OCI-LY3 (cell line): ENCODE results near the gene AGR2.

Experiments used
- H2AFZ ChIP-seq: fragments of 200-600, 300-600 bp; shearing (Covaris generic); 2 replicates; pipeline ENCODE4 v1.6.0; 2014; ENCODE audit warnings: antibody characterized with exemption, low read depth, low read length
- H3K27ac ChIP-seq: fragments of 200-600, 300-600 bp; sonication (generic); 2 replicates; pipeline ENCODE4 v1.5.1; 2014; ENCODE audit warnings: mild to moderate bottlenecking, low read length, moderate library complexity, mixed read lengths
- H3K27me3 ChIP-seq: fragments of 200-600, 300-600 bp; sonication (generic); 2 replicates; pipeline ENCODE4 v1.6.1; 2014; ENCODE audit warnings: low read depth, low read length, mixed read lengths
- H3K36me3 ChIP-seq: fragments of 200-600, 300-600 bp; sonication (generic); replicated peaks from 2 replicates; pipeline ENCODE3; 2014; ENCODE audit warnings: low read depth, low read length, mixed read lengths
- H3K4me1 ChIP-seq: fragments of 300-600, 200-600 bp; sonication (generic); 2 replicates; pipeline ENCODE4 v1.6.1; 2014; ENCODE audit warnings: low read length, mixed read lengths
- H3K4me2 ChIP-seq: fragments of 200-600, 300-600 bp; sonication (generic); 2 replicates; pipeline ENCODE4 v1.6.1; 2014; ENCODE audit warnings: low read length, mixed read lengths
- H3K4me3 ChIP-seq: fragments of 300-600, 200-600 bp; sonication (generic); 2 replicates; pipeline ENCODE4 v1.5.1; 2014; ENCODE audit warnings: antibody characterized with exemption, mild to moderate bottlenecking, low read length, moderate library complexity
- H3K79me2 ChIP-seq: fragments of 300-600, 200-600 bp; shearing (Covaris generic); 2 replicates; pipeline ENCODE4 v1.6.1; 2014; ENCODE audit warnings: mild to moderate bottlenecking, low read length, mixed read lengths
- H3K9ac ChIP-seq: fragments of 300-600, 200-600 bp; shearing (Covaris generic); 2 replicates; pipeline ENCODE4 v1.6.0; 2014; ENCODE audit warnings: mild to moderate bottlenecking, low read length, moderate library complexity
- H3K9me3 ChIP-seq: fragments of 200-600, 300-600 bp; shearing (Covaris generic); 2 replicates; pipeline ENCODE4 v1.6.1; 2014; ENCODE audit warnings: low read length, mixed read lengths; ENCODE audit not compliant: insufficient read depth
- H4K20me1 ChIP-seq: fragments of 200-600, 300-600 bp; sonication (generic); 2 replicates; pipeline ENCODE4 v1.6.1; 2016; ENCODE audit warnings: low read length, mixed read lengths; ENCODE audit not compliant: insufficient read depth
- CTCF ChIP-seq: fragments of 200-600, 300-600 bp; sonication (generic); IDR thresholded peaks from 2 replicates; pipeline ENCODE4 v1.5.1; 2014; ENCODE audit warnings: antibody characterized with exemption, low read length, low read depth
- EZH2phosphoT487 ChIP-seq: fragments of 200-600 bp; shearing (Covaris generic); IDR thresholded peaks from 2 replicates; pipeline ENCODE4 v1.6.1; 2018; ENCODE audit warnings: antibody characterized with exemption, mixed run types, low read depth

Gene AGR2

GRCh38 chr7:16841681-16842080, 36.9 kb upstream of the AGR2 start:
- no peak overlapping the region for H3K4me2 ChIP-seq

DNA sequence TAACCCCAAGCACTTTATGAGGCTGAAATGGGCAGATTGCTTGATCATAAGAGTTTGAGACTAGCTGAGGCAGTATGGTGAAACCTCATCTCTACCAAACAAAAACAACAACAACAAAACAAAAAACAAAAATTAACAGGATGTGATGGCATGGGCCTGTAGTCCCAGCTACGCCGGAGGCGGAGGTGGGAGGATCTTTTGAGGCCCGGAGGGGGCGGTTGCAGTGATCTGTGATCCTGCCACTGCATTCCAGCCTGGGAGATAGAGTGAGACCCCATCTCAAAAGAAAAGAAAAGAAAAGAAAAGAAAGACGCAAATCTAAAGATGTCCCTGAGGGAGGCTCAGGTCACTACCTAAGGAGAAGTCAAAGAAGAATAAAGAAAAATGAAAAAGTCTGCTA, 35.3 kb upstream of the AGR2 start:
- Histone ChIP-seq H3K9me3 (no peaks in the 10 kb centered on the region), H3K9ac (no peak overlapping the region), H4K20me1 (no peaks in the 10 kb centered on the region), H3K4me1 (no peaks in the 10 kb centered on the region), H3K27me3 (no peaks in the 10 kb centered on the region), H3K36me3 (no peaks in the 10 kb centered on the region), H3K27ac (no peak overlapping the region), H3K79me2 (no peaks in the 10 kb centered on the region), H3K4me3 (no peak overlapping the region), H3K4me2 (no peak overlapping the region), H2AFZ (no peak overlapping the region)
- TF ChIP-seq CTCF (no peak), EZH2phosphoT487 (no peak)

More at GRCh38 chr7:16841681-16842080, 36.9 kb upstream of the AGR2 start:
- H3K27ac ChIP-seq: no peak overlapping the region
- H3K9ac ChIP-seq: no peak overlapping the region
- TF ChIP-seq CTCF: no peak
- TF ChIP-seq EZH2phosphoT487: no peak
- no peaks in the 10 kb centered on the region for H3K4me1 ChIP-seq
- no peaks in the 10 kb centered on the region for H4K20me1 ChIP-seq
- H3K36me3 ChIP-seq: no peaks in the 10 kb centered on the region
- H3K4me3 ChIP-seq: no peak overlapping the region
- H3K79me2 ChIP-seq: no peaks in the 10 kb centered on the region
- no peak overlapping the region for H2AFZ ChIP-seq
- no peaks in the 10 kb centered on the region for H3K9me3 ChIP-seq
- H3K27me3 ChIP-seq: no peaks in the 10 kb centered on the region

DNA sequence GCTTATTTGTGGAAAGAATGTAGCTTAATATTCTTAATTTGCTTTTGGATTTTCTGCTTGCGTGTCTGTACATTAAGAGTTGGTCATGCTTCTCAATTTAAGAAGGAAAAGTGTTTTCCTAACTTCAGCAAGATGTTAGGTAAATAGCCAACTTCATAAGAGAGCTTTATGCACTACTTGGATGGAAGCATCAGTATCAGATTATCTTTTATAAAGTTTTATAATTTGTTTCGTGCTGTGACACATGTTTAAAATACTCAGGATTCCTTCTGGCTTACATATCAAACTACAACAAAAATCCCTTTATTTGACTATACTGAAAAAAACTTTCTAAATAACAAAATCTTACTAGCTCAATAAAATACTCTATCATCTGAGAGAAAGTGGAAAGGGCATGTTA, 34.8 kb upstream of the AGR2 start:
- H3K4me3 ChIP-seq: no peak overlapping the region
- H3K4me2 ChIP-seq: no peak overlapping the region
- H3K27me3 ChIP-seq: no peaks in the 10 kb centered on the region
- H3K9me3 ChIP-seq: no peaks in the 10 kb centered on the region
- no peak overlapping the region for H3K9ac ChIP-seq
- no peak overlapping the region for H2AFZ ChIP-seq
- H4K20me1 ChIP-seq: no peaks in the 10 kb centered on the region
- no peaks in the 10 kb centered on the region for H3K79me2 ChIP-seq
- TF ChIP-seq CTCF (no peak), EZH2phosphoT487 (no peak)
- H3K4me1 ChIP-seq: no peaks in the 10 kb centered on the region
- H3K36me3 ChIP-seq: no peaks in the 10 kb centered on the region
- no peak overlapping the region for H3K27ac ChIP-seq

GRCh38 chr7:16838891-16839290, 34.1 kb upstream of the AGR2 start:
- Histone ChIP-seq H3K79me2 (no peaks in the 10 kb centered on the region), H4K20me1 (no peaks in the 10 kb centered on the region), H3K9me3 (no peaks in the 10 kb centered on the region), H3K27me3 (no peaks in the 10 kb centered on the region), H3K9ac (no peak overlapping the region), H3K4me3 (no peak overlapping the region), H3K36me3 (no peaks in the 10 kb centered on the region), H3K4me1 (no peaks in the 10 kb centered on the region), H3K27ac (no peak overlapping the region), H3K4me2 (no peak overlapping the region), H2AFZ (no peak overlapping the region)
- TF ChIP-seq CTCF: no peak
- TF ChIP-seq EZH2phosphoT487: no peak
